Measurements from ENCODE around the gene WWC1.

DNA sequence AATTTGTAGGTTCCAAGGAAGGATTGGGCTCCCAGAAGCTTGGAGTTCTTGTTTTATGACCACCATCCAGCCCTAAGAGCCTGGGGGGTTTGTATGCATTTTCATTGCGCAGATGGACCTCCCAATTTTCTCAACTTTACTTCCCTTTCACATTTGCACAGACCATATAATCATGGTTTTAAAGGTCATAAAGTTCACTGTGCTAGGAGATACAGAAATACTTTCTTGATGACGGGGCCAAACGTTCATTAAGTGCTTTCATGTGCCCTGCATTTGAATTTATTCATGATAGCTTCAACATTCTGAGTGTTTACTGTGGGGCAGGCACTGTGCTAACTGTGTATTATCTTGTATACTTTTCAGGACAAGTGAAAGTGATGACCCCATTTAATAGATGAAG is 51.5 kb downstream of the WWC1 start:
- TF ChIP-seq, protein P1, sequence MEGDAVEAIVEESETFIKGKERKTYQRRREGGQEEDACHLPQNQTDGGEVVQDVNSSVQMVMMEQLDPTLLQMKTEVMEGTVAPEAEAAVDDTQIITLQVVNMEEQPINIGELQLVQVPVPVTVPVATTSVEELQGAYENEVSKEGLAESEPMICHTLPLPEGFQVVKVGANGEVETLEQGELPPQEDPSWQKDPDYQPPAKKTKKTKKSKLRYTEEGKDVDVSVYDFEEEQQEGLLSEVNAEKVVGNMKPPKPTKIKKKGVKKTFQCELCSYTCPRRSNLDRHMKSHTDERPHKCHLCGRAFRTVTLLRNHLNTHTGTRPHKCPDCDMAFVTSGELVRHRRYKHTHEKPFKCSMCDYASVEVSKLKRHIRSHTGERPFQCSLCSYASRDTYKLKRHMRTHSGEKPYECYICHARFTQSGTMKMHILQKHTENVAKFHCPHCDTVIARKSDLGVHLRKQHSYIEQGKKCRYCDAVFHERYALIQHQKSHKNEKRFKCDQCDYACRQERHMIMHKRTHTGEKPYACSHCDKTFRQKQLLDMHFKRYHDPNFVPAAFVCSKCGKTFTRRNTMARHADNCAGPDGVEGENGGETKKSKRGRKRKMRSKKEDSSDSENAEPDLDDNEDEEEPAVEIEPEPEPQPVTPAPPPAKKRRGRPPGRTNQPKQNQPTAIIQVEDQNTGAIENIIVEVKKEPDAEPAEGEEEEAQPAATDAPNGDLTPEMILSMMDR (conservative IDR thresholded peaks at IDR 0.05): no peak
- TF ChIP-seq EZH2 (IDR thresholded peaks at IDR 0.05; ENCODE audit: low read depth): no peak

All from PC-9 (cell line).